ENCODE data around the gene HIVEP3. TPM values are rescaled to one million over a fixed set of nuclear protein-coding genes. Genes with fewer than 3 reads are reported as not detected.

Gene HIVEP3
- total RNA-seq, 1 experiment from 2014 or later, result 1.4 TPM

GRCh38 chr1:41587791-41588190, 330.9 kb downstream of the HIVEP3 start:
- no peak overlapping the region for H2BK20ac ChIP-seq (ENCODE audit: low read depth, low read length, poor library complexity, severe bottlenecking)
- H3K79me2 ChIP-seq (ENCODE audit: insufficient read depth, low read length), result no peaks in the 10 kb centered on the region
- H4K5ac ChIP-seq (ENCODE audit: insufficient read length, low read depth, low read length), result no peak overlapping the region
- no peak overlapping the region for H3K27ac ChIP-seq (ENCODE audit: insufficient read length, low read depth, low read length)
- H4K8ac ChIP-seq (replicated peaks; ENCODE audit: insufficient read length, low read depth, low read length), result no peak overlapping the region
- no peak overlapping the region for H2AK5ac ChIP-seq (ENCODE audit: insufficient read length, low read length)
- H3K14ac ChIP-seq (ENCODE audit: insufficient read depth, low read length), result no peak overlapping the region
- H4K20me1 ChIP-seq (ENCODE audit: control insufficient read depth, insufficient read depth, insufficient read length), result no peaks in the 10 kb centered on the region
- 0 out of 4 replicates have a peak, but pooled peaks cover 0 to 2% of the 10 kb centered on the region in 2 experiments for H3K4me1 Mint-ChIP-seq
- no peak overlapping the region for H3K56ac ChIP-seq (ENCODE audit: insufficient read length, low read depth, low read length)
- H3K9me3 Mint-ChIP-seq, result no peaks in the 10 kb centered on the region
- no peak overlapping the region for H4K91ac ChIP-seq (ENCODE audit: insufficient read length, low read depth, low read length)
- H3K27me3 Mint-ChIP-seq (ENCODE audit: low read depth), result peaks cover 5% of the 10 kb centered on the region
- no CpG with 5 or more reads among the region's 7 CpGs for WGBS (ENCODE audit: extremely low coverage, insufficient read length, low lambda C conversion rate)
- H3K9ac ChIP-seq (ENCODE audit: extremely low read depth, insufficient read length, low read length), result no peak overlapping the region
- no peaks in the 10 kb centered on the region for H3K36me3 Mint-ChIP-seq (ENCODE audit: insufficient read depth in 1 of 3, low read depth in 3 of 3)
- H3K79me1 ChIP-seq (ENCODE audit: insufficient read depth, low read depth, low read length, poor library complexity, severe bottlenecking), result no peaks in the 10 kb centered on the region
- H3K27ac Mint-ChIP-seq, result no peak overlapping the region; a peak in 1 of 7 replicates
- no peak overlapping the region for H2BK5ac ChIP-seq (ENCODE audit: insufficient read length, low read length)
- no peak overlapping the region for H3K4me3 Mint-ChIP-seq
- no peak overlapping the region for H2BK15ac ChIP-seq (ENCODE audit: low read depth, low read length)
- no peak overlapping the region for H2BK120ac ChIP-seq (ENCODE audit: low read depth, low read length, poor library complexity, severe bottlenecking)
- no peak for DNase-seq
- no peak overlapping the region for H2AFZ ChIP-seq (ENCODE audit: low read length)
- no peak overlapping the region for H3K23ac ChIP-seq (ENCODE audit: insufficient read length, low read depth, low read length)
- H3K27me3 ChIP-seq (ENCODE audit: insufficient read depth, low read length), result no peaks in the 10 kb centered on the region; the same call in 1 of the 2 replicates
- no peaks in the 10 kb centered on the region for H3K9me3 ChIP-seq (ENCODE audit: control insufficient read depth, low read depth, low read length)
- no peak overlapping the region for H3K4me2 ChIP-seq (ENCODE audit: insufficient read depth, insufficient read length, low read length)
- no peaks in the 10 kb centered on the region for H3K4me1 ChIP-seq (ENCODE audit: insufficient read depth, low read length)
- TF ChIP-seq CTCF (conservative IDR thresholded peaks at IDR 0.05), result no peak
- H3K4ac ChIP-seq (ENCODE audit: low read depth, low read length), result no peak overlapping the region
- H3T11ph ChIP-seq (ENCODE audit: low read length), result no peak overlapping the region
- H3K23me2 ChIP-seq (ENCODE audit: insufficient read length, low read depth, low read length, poor library complexity, severe bottlenecking), result no peaks in the 10 kb centered on the region
- H3K18ac ChIP-seq (ENCODE audit: insufficient read length, low read depth, low read length), result no peak overlapping the region
- H2BK12ac ChIP-seq (ENCODE audit: insufficient read length, low read depth, low read length), result no peak overlapping the region

Data from H9 (cell line).